Superior temporal gyrus (tissue), 1 donor: ENCODE data around the gene RNF121.
A peak's percentile ranks its signal among the peaks of the same experiment; 100 is the strongest.
"Not testable (repeated sequence)": the region's sequence is repeated elsewhere in the genome, so short reads cannot be mapped to it uniquely, and the experiment has no call there.

Experiments used
- DNase-seq: peaks from one replicate; pipeline ENCODE4 v3.0.0-alpha.2; 2016; ENCODE audit errors: extremely low spot score

Gene RNF121

GRCh38 chr11:71928737-71929443 lies at the start of gene RNF121:
RNF121 (plus strand) TSS chr11:71929046; CDS start chr11:71929062, 16 bp downstream.
- DNase-seq = peak; percentile 98

GRCh38 chr11:71885806-71886205 lies 43.0 kb upstream of the RNF121 start:
- not testable (repeated sequence) for DNase-seq

GRCh38 chr11:71888335-71889010 lies 40.4 kb upstream of the RNF121 start:
- not testable (repeated sequence) for DNase-seq

GRCh38 chr11:71889181-71889872 lies 39.5 kb upstream of the RNF121 start:
- DNase-seq = not testable (repeated sequence)

GRCh38 chr11:71895961-71896360 lies 32.9 kb upstream of the RNF121 start:
- DNase-seq = no peak

- not testable (repeated sequence) for DNase-seq
These were observed 27.7 kb upstream of the RNF121 start for GRCh38 chr11:71901137-71901536.

GRCh38 chr11:71908218-71908617 lies 20.6 kb upstream of the RNF121 start:
- no peak for DNase-seq

GRCh38 chr11:71910775-71911174 lies 18.1 kb upstream of the RNF121 start:
- DNase-seq = not testable (repeated sequence)

GRCh38 chr11:71911321-71911985 lies 17.4 kb upstream of the RNF121 start:
- DNase-seq = not testable (repeated sequence)

- not testable (repeated sequence) for DNase-seq
These were observed 16.9 kb upstream of the RNF121 start for GRCh38 chr11:71911986-71912340.

GRCh38 chr11:71913756-71914526 lies 14.9 kb upstream of the RNF121 start:
- DNase-seq = no peak

- DNase-seq = no peak
These were observed 14.1 kb upstream of the RNF121 start for GRCh38 chr11:71914617-71915189.

- DNase-seq = no peak
These were observed 11.2 kb upstream of the RNF121 start for GRCh38 chr11:71917646-71918140.

GRCh38 chr11:71927820-71928736 lies 768 bp upstream of the RNF121 start, which contains the start of gene XNDC1N:
XNDC1N (minus strand) TSS chr11:71928594; CDS start chr11:71923353, 5,241 bp downstream.
- DNase-seq = no peak

- no peak for DNase-seq
These were observed 645 bp downstream of the RNF121 start for GRCh38 chr11:71929491-71929890.

- no peak for DNase-seq
These were observed 1.9 kb downstream of the RNF121 start for GRCh38 chr11:71930556-71931244.

- no peak for DNase-seq
These were observed 2.4 kb downstream of the RNF121 start for GRCh38 chr11:71931245-71931602.

- DNase-seq = no peak
These were observed 4.5 kb downstream of the RNF121 start for GRCh38 chr11:71933141-71933933.
